ENCODE measurements around the gene ZNF45. TPM values are rescaled to one million over a fixed set of nuclear protein-coding genes. Genes with fewer than 3 reads are reported as not detected.

Gene ZNF45
- polyA plus RNA-seq, 1 of the 3 experiments (the other 2 are of a cell fraction), result 9.7 TPM

DNA sequence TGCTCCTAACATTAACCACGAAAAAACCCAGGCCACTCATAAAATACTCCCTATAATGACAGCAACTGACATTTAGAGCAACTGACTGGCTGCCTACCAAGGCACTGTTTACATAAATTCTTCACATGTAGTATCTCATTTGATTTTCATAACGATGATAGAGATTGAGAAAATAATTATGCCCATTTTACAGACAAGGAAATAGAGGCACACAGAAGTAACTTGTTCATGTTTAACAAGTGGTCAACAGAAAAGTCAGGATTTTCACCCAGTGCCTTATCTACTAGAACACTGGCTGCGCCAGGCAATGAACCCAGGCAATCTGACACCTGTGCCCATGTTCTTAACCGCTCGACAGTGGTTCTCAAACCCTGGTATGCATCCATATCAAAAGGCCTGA is 6.3 kb downstream of the ZNF45 start:
- over 99% methylated on average over 5 of the region's 5 CpGs for WGBS (ENCODE audit: low lambda C conversion rate)
- H3K4me2 ChIP-seq, result no peak overlapping the region
- ChIA-PET CTCF (no interaction called here), POLR2A (no interaction called here)
- H3K79me2 ChIP-seq (ENCODE audit: insufficient read depth), result peaks cover 15% of the 10 kb centered on the region
- TF ChIP-seq SMC3 (IDR thresholded peaks at IDR 0.05; ENCODE audit: low read depth, low read length), result no peak
- TF ChIP-seq, protein P1, sequence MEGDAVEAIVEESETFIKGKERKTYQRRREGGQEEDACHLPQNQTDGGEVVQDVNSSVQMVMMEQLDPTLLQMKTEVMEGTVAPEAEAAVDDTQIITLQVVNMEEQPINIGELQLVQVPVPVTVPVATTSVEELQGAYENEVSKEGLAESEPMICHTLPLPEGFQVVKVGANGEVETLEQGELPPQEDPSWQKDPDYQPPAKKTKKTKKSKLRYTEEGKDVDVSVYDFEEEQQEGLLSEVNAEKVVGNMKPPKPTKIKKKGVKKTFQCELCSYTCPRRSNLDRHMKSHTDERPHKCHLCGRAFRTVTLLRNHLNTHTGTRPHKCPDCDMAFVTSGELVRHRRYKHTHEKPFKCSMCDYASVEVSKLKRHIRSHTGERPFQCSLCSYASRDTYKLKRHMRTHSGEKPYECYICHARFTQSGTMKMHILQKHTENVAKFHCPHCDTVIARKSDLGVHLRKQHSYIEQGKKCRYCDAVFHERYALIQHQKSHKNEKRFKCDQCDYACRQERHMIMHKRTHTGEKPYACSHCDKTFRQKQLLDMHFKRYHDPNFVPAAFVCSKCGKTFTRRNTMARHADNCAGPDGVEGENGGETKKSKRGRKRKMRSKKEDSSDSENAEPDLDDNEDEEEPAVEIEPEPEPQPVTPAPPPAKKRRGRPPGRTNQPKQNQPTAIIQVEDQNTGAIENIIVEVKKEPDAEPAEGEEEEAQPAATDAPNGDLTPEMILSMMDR (IDR thresholded peaks at IDR 0.05), result no peak
- TF ChIP-seq, protein P2, sequence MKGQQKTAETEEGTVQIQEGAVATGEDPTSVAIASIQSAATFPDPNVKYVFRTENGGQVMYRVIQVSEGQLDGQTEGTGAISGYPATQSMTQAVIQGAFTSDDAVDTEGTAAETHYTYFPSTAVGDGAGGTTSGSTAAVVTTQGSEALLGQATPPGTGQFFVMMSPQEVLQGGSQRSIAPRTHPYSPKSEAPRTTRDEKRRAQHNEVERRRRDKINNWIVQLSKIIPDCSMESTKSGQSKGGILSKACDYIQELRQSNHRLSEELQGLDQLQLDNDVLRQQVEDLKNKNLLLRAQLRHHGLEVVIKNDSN (IDR thresholded peaks at IDR 0.05; ENCODE audit: borderline replicate concordance, low read depth), result no peak
- TF ChIP-seq, protein P3, sequence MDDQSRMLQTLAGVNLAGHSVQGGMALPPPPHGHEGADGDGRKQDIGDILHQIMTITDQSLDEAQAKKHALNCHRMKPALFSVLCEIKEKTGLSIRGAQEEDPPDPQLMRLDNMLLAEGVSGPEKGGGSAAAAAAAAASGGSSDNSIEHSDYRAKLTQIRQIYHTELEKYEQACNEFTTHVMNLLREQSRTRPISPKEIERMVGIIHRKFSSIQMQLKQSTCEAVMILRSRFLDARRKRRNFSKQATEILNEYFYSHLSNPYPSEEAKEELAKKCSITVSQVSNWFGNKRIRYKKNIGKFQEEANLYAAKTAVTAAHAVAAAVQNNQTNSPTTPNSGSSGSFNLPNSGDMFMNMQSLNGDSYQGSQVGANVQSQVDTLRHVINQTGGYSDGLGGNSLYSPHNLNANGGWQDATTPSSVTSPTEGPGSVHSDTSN (IDR thresholded peaks at IDR 0.05), result no peak
- TF ChIP-seq, protein P4, sequence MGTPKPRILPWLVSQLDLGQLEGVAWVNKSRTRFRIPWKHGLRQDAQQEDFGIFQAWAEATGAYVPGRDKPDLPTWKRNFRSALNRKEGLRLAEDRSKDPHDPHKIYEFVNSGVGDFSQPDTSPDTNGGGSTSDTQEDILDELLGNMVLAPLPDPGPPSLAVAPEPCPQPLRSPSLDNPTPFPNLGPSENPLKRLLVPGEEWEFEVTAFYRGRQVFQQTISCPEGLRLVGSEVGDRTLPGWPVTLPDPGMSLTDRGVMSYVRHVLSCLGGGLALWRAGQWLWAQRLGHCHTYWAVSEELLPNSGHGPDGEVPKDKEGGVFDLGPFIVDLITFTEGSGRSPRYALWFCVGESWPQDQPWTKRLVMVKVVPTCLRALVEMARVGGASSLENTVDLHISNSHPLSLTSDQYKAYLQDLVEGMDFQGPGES (IDR thresholded peaks at IDR 0.05; ENCODE audit: low read depth, low read length), result no peak
- no peak for TF ChIP-seq EP300 (IDR thresholded peaks at IDR 0.05; ENCODE audit: borderline replicate concordance in 1 of 2, low read depth in 1 of 2, low read length in 1 of 2)
- no peak for TF ChIP-seq RFX5 (IDR thresholded peaks at IDR 0.05; ENCODE audit: low read length)
- no peak for TF ChIP-seq RCOR1 (IDR thresholded peaks at IDR 0.05; ENCODE audit: low read length)
- no peak for TF ChIP-seq SIN3A (IDR thresholded peaks at IDR 0.05; ENCODE audit: borderline replicate concordance, low read depth, low read length)
- no peak for TF ChIP-seq GATA2 (CRISPR knock-in tag; IDR thresholded peaks at IDR 0.05)
- TF ChIP-seq POLR2AphosphoS5 (IDR thresholded peaks at IDR 0.05; ENCODE audit: low read depth, low read length), result no peak
- TF ChIP-seq NFIC (IDR thresholded peaks at IDR 0.05; ENCODE audit: borderline replicate concordance), result no peak
- TF ChIP-seq MEF2A (IDR thresholded peaks at IDR 0.05; ENCODE audit: borderline replicate concordance, low read depth), result no peak
- TF ChIP-seq ELF1 (IDR thresholded peaks at IDR 0.05), result no peak
- TF ChIP-seq EZH2phosphoT487 (IDR thresholded peaks at IDR 0.05; ENCODE audit: borderline replicate concordance, low read depth), result no peak
- TF ChIP-seq, protein P5, sequence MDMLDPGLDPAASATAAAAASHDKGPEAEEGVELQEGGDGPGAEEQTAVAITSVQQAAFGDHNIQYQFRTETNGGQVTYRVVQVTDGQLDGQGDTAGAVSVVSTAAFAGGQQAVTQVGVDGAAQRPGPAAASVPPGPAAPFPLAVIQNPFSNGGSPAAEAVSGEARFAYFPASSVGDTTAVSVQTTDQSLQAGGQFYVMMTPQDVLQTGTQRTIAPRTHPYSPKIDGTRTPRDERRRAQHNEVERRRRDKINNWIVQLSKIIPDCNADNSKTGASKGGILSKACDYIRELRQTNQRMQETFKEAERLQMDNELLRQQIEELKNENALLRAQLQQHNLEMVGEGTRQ (IDR thresholded peaks at IDR 0.05; ENCODE audit: borderline replicate concordance, low read depth, low read length), result no peak
- TF ChIP-seq TAF1 (IDR thresholded peaks at IDR 0.05; ENCODE audit: borderline replicate concordance, low read depth, low read length), result no peak
- TF ChIP-seq TCF12 (IDR thresholded peaks at IDR 0.05), result no peak
- TF ChIP-seq, protein P6, sequence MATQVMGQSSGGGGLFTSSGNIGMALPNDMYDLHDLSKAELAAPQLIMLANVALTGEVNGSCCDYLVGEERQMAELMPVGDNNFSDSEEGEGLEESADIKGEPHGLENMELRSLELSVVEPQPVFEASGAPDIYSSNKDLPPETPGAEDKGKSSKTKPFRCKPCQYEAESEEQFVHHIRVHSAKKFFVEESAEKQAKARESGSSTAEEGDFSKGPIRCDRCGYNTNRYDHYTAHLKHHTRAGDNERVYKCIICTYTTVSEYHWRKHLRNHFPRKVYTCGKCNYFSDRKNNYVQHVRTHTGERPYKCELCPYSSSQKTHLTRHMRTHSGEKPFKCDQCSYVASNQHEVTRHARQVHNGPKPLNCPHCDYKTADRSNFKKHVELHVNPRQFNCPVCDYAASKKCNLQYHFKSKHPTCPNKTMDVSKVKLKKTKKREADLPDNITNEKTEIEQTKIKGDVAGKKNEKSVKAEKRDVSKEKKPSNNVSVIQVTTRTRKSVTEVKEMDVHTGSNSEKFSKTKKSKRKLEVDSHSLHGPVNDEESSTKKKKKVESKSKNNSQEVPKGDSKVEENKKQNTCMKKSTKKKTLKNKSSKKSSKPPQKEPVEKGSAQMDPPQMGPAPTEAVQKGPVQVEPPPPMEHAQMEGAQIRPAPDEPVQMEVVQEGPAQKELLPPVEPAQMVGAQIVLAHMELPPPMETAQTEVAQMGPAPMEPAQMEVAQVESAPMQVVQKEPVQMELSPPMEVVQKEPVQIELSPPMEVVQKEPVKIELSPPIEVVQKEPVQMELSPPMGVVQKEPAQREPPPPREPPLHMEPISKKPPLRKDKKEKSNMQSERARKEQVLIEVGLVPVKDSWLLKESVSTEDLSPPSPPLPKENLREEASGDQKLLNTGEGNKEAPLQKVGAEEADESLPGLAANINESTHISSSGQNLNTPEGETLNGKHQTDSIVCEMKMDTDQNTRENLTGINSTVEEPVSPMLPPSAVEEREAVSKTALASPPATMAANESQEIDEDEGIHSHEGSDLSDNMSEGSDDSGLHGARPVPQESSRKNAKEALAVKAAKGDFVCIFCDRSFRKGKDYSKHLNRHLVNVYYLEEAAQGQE (IDR thresholded peaks at IDR 0.05; ENCODE audit: low read depth, low read length), result no peak
- TF ChIP-seq FOXM1 (IDR thresholded peaks at IDR 0.05; ENCODE audit: low read depth), result no peak
- H3K9ac ChIP-seq, result no peak overlapping the region
- H3K36me3 ChIP-seq (replicated peaks in 1 of 2; ENCODE audit: control insufficient read depth in 1 of 2, insufficient read depth in 2 of 2, low read length in 1 of 2), result peaks cover 78 to 91% of the 10 kb centered on the region in 2 experiments
- H3K27ac ChIP-seq (ENCODE audit: low read depth in 2 of 2, low read length in 1 of 2), result no peak overlapping the region
- no peak overlapping the region for H3K4me3 ChIP-seq (ENCODE audit: low read depth in 2 of 2, low read length in 1 of 2)
- no peak for DNase-seq
- H3K27me3 ChIP-seq (ENCODE audit: insufficient read depth), result no peaks in the 10 kb centered on the region
- H3K9me3 ChIP-seq, result no peaks in the 10 kb centered on the region
- H3F3A ChIP-seq (replicated peaks; ENCODE audit: insufficient read depth), result peaks cover 1% of the 10 kb centered on the region
- no peaks in the 10 kb centered on the region; a peak in 3 of 4 replicates for H3K4me1 ChIP-seq (ENCODE audit: control insufficient read depth in 1 of 2, insufficient read depth in 2 of 2, low read depth in 1 of 2, low read length in 1 of 2)
- no peaks in the 10 kb centered on the region for H4K20me1 ChIP-seq (ENCODE audit: insufficient read depth)
- H3K9me2 ChIP-seq, result no peaks in the 10 kb centered on the region
- H2AFZ ChIP-seq (ENCODE audit: low read depth), result no peak overlapping the region

Data from SK-N-SH (cell line).